ENCODE measurements around the gene SYK. TPM values are rescaled to one million over a fixed set of nuclear protein-coding genes. Genes with fewer than 3 reads are reported as not detected.

SYK gene
- total RNA-seq, 1 donor from 2014 or later: 0.36 TPM

DNA sequence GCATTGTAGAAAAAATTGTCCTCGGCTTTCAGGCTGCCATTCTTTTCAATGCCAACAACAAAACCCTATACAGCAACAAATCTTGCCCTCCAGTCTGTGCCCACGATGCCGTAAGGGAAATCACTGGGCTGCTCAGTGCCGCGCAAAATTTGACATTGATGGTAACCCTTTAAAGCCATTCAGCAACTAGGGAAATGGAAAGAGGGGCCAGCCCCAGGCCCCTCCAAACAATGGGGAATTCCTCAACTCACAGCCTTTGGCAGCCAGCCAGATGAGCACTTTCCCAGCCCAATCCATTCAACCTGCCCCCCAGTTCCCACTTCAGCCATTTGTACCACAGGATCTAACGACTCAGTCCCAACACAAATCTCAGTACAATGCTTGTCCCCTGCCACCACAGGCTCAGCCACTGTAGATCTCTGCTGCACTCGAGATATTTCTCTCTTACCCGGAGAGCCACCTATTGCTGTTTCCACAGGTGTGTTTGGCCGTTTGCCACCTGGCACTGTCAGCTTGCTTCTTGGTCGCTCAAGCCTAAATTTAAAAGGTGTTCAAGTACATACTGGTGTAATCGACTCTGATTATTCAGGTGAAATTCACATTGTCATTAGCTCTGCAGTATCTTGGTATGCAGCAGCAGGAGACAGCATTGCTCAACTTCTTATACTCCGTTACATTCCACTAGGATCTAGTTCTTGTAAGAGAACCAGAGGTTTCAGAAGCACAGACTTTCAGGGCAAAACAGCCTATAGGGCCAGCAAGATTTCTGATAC lies 103.3 kb downstream of the SYK start:
- Mint-ChIP-seq H3K9me3 (ENCODE audit: unreplicated experiment) (peaks cover 9% of the 10 kb centered on the region), H3K4me1 (ENCODE audit: unreplicated experiment) (peaks cover 7% of the 10 kb centered on the region), H3K36me3 (ENCODE audit: low read depth, unreplicated experiment) (peaks cover 12% of the 10 kb centered on the region), H3K27ac (ENCODE audit: unreplicated experiment) (no peak overlapping the region), H3K4me3 (ENCODE audit: unreplicated experiment) (no peak overlapping the region), H3K27me3 (ENCODE audit: unreplicated experiment) (peaks cover 5% of the 10 kb centered on the region)
- DNase-seq (ENCODE audit: low spot score): no peak
- TF ChIP-seq CTCF (IDR thresholded peaks at IDR 0.05; ENCODE audit: unreplicated experiment): no peak

- Mint-ChIP-seq H3K27me3 (ENCODE audit: unreplicated experiment) (peaks cover 4% of the 10 kb centered on the region), H3K36me3 (ENCODE audit: low read depth, unreplicated experiment) (peaks cover 12% of the 10 kb centered on the region), H3K4me1 (ENCODE audit: unreplicated experiment) (peaks cover 7% of the 10 kb centered on the region), H3K9me3 (ENCODE audit: unreplicated experiment) (peaks cover 9% of the 10 kb centered on the region), H3K4me3 (ENCODE audit: unreplicated experiment) (no peak overlapping the region), H3K27ac (ENCODE audit: unreplicated experiment) (no peak overlapping the region)
- no peak for TF ChIP-seq CTCF (IDR thresholded peaks at IDR 0.05; ENCODE audit: unreplicated experiment)
- no peak for DNase-seq (ENCODE audit: low spot score)
Observed at GRCh38 chr9:90905822-90906221, 104.2 kb downstream of the SYK start.

DNA sequence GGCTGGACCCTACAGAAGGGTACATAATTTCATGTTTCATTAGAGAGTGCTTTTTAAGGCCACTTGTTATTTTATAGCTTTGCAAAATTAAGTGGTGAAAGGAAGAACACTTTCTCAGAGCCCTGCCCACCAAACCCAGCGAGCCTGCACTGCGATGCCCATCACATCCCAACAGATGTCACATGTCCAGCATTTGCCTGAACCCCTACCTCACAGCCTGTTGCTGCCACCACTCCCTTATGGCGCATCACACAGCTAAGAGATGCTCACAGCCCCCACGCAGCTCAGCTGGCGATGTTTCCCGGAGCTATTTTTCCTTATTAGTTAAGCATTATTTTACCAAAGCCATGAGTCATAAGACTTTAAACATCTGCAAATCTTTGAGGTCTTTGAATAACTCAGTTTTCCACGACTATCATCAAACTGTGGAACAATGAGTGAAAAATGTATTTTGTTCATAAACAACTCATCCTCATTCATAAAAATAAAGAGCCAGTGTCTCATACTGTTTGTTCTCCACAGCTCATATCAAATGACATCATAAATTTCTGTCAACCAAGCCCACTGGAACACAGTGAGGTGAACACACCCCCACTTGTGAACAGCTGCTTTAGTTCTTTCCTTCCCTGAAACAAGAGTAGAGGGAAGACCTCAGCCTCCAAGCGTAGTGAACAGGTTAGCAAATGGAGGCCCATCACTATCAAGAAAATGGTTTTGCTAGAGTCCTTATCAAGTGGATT lies 104.9 kb downstream of the SYK start:
- H3K4me3 Mint-ChIP-seq (ENCODE audit: unreplicated experiment): no peak overlapping the region
- no peak for TF ChIP-seq CTCF (IDR thresholded peaks at IDR 0.05; ENCODE audit: unreplicated experiment)
- H3K9me3 Mint-ChIP-seq (ENCODE audit: unreplicated experiment): peaks cover 9% of the 10 kb centered on the region
- peaks cover 4% of the 10 kb centered on the region for H3K27me3 Mint-ChIP-seq (ENCODE audit: unreplicated experiment)
- no peak overlapping the region for H3K27ac Mint-ChIP-seq (ENCODE audit: unreplicated experiment)
- H3K4me1 Mint-ChIP-seq (ENCODE audit: unreplicated experiment): peaks cover 13% of the 10 kb centered on the region
- H3K36me3 Mint-ChIP-seq (ENCODE audit: low read depth, unreplicated experiment): peaks cover 12% of the 10 kb centered on the region
- DNase-seq (ENCODE audit: low spot score): no peak

DNA sequence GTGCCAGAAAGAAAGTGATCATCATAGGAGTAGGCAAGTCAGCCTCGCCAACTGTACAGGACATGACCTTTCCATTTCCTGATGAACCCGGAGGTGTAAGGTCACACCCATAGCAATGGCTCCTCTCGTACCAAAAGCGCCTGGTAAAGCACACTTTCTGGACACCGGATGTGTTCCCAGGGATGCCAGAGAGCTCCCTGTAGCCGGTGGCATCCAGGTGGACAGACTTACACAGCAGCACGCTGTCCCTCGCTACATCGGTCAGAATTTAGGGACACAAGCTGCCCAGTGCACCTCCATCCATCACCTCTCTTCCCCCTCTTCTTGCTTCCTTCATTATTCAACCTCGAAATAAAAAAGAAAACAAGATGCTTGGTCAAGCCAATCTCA lies 105.4 kb downstream of the SYK start:
- no peak for TF ChIP-seq CTCF (IDR thresholded peaks at IDR 0.05; ENCODE audit: unreplicated experiment)
- DNase-seq (ENCODE audit: low spot score): no peak
- Mint-ChIP-seq H3K27me3 (ENCODE audit: unreplicated experiment) (peaks cover 4% of the 10 kb centered on the region), H3K36me3 (ENCODE audit: low read depth, unreplicated experiment) (peaks cover 9% of the 10 kb centered on the region), H3K9me3 (ENCODE audit: unreplicated experiment) (peaks cover 7% of the 10 kb centered on the region), H3K27ac (ENCODE audit: unreplicated experiment) (no peak overlapping the region), H3K4me1 (ENCODE audit: unreplicated experiment) (peaks cover 14% of the 10 kb centered on the region), H3K4me3 (ENCODE audit: unreplicated experiment) (no peak overlapping the region)

GRCh38 chr9:90907790-90908189 lies 106.2 kb downstream of the SYK start:
- TF ChIP-seq CTCF (IDR thresholded peaks at IDR 0.05; ENCODE audit: unreplicated experiment): no peak
- no peak overlapping the region for H3K27ac Mint-ChIP-seq (ENCODE audit: unreplicated experiment)
- peaks cover 4% of the 10 kb centered on the region for H3K27me3 Mint-ChIP-seq (ENCODE audit: unreplicated experiment)
- peaks cover 6% of the 10 kb centered on the region for H3K36me3 Mint-ChIP-seq (ENCODE audit: low read depth, unreplicated experiment)
- no peak overlapping the region for H3K4me3 Mint-ChIP-seq (ENCODE audit: unreplicated experiment)
- no peak for DNase-seq (ENCODE audit: low spot score)
- H3K9me3 Mint-ChIP-seq (ENCODE audit: unreplicated experiment): peaks cover 4% of the 10 kb centered on the region
- peaks cover 14% of the 10 kb centered on the region for H3K4me1 Mint-ChIP-seq (ENCODE audit: unreplicated experiment)

Measured in endothelial cell (in vitro differentiated cells).